Measurements from ENCODE around the gene GRN. TPM values are rescaled to one million over a fixed set of nuclear protein-coding genes. Genes with fewer than 3 reads are reported as not detected.

The GRN gene
- polyA plus RNA-seq, 1 of the 3 experiments (the other 2 are of a cell fraction): 442 TPM

DNA sequence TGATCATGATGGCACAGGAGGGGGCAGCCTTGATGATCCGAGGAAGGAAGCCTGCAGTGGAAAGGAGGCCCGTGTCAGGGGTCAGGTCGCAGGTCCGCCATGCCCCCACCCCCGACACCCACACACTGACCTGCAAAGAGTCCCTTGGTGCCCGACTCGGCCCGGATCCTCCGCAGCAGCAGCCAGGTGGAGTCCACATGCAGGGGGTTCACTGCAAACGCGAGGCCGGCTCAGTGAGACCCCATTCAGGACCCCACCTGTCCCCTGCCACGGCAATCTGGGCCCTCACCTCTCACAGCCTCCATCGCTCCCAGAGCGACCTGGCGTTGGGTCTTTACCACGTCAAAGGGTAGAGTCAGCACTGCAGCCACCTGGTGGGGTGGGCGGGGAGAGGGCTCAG, 25.0 kb upstream of the GRN start (continued):
- TF ChIP-seq, protein P1, sequence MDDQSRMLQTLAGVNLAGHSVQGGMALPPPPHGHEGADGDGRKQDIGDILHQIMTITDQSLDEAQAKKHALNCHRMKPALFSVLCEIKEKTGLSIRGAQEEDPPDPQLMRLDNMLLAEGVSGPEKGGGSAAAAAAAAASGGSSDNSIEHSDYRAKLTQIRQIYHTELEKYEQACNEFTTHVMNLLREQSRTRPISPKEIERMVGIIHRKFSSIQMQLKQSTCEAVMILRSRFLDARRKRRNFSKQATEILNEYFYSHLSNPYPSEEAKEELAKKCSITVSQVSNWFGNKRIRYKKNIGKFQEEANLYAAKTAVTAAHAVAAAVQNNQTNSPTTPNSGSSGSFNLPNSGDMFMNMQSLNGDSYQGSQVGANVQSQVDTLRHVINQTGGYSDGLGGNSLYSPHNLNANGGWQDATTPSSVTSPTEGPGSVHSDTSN (IDR thresholded peaks at IDR 0.05): no peak
- TF ChIP-seq NRF1 (IDR thresholded peaks at IDR 0.05; ENCODE audit: low read depth, low read length) (no peak), CHD2 (IDR thresholded peaks at IDR 0.05; ENCODE audit: low read length, partially characterized antibody) (no peak), FOXJ3 (CRISPR knock-in tag; IDR thresholded peaks at IDR 0.05) (no peak), RFX5 (IDR thresholded peaks at IDR 0.05; ENCODE audit: low read length) (no peak), FOXM1 (IDR thresholded peaks at IDR 0.05; ENCODE audit: low read depth) (no peak)
- TF ChIP-seq, protein P2, sequence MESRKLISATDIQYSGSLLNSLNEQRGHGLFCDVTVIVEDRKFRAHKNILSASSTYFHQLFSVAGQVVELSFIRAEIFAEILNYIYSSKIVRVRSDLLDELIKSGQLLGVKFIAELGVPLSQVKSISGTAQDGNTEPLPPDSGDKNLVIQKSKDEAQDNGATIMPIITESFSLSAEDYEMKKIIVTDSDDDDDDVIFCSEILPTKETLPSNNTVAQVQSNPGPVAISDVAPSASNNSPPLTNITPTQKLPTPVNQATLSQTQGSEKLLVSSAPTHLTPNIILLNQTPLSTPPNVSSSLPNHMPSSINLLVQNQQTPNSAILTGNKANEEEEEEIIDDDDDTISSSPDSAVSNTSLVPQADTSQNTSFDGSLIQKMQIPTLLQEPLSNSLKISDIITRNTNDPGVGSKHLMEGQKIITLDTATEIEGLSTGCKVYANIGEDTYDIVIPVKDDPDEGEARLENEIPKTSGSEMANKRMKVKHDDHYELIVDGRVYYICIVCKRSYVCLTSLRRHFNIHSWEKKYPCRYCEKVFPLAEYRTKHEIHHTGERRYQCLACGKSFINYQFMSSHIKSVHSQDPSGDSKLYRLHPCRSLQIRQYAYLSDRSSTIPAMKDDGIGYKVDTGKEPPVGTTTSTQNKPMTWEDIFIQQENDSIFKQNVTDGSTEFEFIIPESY (IDR thresholded peaks at IDR 0.05; ENCODE audit: borderline replicate concordance, low read depth): no peak
- TF ChIP-seq, protein P3, sequence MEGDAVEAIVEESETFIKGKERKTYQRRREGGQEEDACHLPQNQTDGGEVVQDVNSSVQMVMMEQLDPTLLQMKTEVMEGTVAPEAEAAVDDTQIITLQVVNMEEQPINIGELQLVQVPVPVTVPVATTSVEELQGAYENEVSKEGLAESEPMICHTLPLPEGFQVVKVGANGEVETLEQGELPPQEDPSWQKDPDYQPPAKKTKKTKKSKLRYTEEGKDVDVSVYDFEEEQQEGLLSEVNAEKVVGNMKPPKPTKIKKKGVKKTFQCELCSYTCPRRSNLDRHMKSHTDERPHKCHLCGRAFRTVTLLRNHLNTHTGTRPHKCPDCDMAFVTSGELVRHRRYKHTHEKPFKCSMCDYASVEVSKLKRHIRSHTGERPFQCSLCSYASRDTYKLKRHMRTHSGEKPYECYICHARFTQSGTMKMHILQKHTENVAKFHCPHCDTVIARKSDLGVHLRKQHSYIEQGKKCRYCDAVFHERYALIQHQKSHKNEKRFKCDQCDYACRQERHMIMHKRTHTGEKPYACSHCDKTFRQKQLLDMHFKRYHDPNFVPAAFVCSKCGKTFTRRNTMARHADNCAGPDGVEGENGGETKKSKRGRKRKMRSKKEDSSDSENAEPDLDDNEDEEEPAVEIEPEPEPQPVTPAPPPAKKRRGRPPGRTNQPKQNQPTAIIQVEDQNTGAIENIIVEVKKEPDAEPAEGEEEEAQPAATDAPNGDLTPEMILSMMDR (IDR thresholded peaks at IDR 0.05): no peak

DNA sequence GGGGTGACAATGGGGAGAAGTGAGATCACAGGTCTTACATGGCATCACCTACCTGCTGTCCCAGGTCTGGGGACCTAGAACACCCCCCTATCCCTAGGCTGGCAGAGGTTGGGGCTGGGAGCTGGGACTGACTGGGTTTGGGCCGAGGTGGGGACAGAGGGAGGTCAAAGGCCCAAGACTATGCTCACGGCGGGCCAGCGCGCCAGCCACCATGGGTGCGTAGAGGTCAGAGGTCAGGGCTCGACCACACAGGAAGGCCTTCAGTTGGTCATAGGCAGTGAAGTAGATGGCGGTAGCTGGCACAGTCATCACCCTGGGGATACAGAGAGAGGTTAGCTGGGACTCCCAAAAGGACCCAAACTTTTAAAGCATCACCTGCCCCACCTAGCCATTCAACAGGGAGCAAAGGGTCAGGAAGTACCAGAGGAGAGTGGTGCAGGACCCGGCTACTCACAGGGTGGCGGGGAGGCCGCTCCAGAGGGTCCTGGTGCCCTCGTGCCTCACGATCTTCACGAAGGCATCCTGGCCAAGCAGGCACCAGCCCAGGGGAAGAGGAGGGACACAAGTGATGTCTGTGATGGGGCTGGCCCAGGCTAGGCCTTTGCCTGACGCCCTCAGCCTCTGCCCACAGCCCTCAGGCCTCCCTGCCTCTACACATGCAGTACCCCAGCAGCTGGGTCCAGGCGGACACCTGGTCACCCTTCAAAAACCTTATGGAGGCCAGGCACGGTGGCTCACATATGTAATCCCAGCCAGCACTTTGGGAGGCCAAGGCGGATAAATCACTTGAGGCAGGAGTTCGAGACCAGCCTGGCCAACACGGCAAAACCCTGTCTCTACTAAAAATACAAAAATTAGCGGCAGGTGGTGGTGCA, 23.6 kb upstream of the GRN start:
- ChIA-PET CTCF (interaction anchor here (1.0 to 2.4 kb wide), 5 partner anchors 10 to 111 kb away, joined by 3 to 11 read pairs (median 3); partner anchors contain the start of gene UBTF), POLR2A (interaction anchor here (1.0 to 4.9 kb wide), 4 partner anchors 12 to 182 kb away, joined by 3 to 34 read pairs (median 12); partner anchors contain the start of genes RUNDC3A and UBTF)
- peaks cover 6 to 31% of the 10 kb centered on the region in 2 experiments for H3K36me3 ChIP-seq (replicated peaks in 1 of 2; ENCODE audit: control insufficient read depth in 1 of 2, insufficient read depth in 2 of 2, low read length in 1 of 2)
- H3K4me1 ChIP-seq (ENCODE audit: control insufficient read depth in 1 of 2, insufficient read depth in 2 of 2, low read depth in 1 of 2, low read length in 1 of 2): peaks cover 0 to 10% of the 10 kb centered on the region in 2 experiments; a peak in 1 of 4 replicates
- no peak overlapping the region for H2AFZ ChIP-seq (ENCODE audit: low read depth)
- H3K9me2 ChIP-seq: no peaks in the 10 kb centered on the region
- H3K27me3 ChIP-seq (ENCODE audit: insufficient read depth): no peaks in the 10 kb centered on the region
- H3K4me2 ChIP-seq: no peak overlapping the region
- no peak for DNase-seq
- H3F3A ChIP-seq (replicated peaks; ENCODE audit: insufficient read depth): no peaks in the 10 kb centered on the region
- H4K20me1 ChIP-seq (ENCODE audit: insufficient read depth): no peaks in the 10 kb centered on the region
- WGBS (ENCODE audit: low lambda C conversion rate): 94% methylated on average over 16 of the region's 21 CpGs
- no peak overlapping the region for H3K9ac ChIP-seq
- TF ChIP-seq, protein P3 (IDR thresholded peaks at IDR 0.05): no peak
- TF ChIP-seq EP300 (IDR thresholded peaks at IDR 0.05; ENCODE audit: borderline replicate concordance in 1 of 2, low read depth in 1 of 2, low read length in 1 of 2) (no peak), YY1 (IDR thresholded peaks at IDR 0.05; ENCODE audit: low read depth) (no peak), NFIC (IDR thresholded peaks at IDR 0.05; ENCODE audit: borderline replicate concordance) (no peak), MEF2A (IDR thresholded peaks at IDR 0.05; ENCODE audit: borderline replicate concordance, low read depth) (no peak), NRF1 (IDR thresholded peaks at IDR 0.05; ENCODE audit: low read depth, low read length) (no peak), FOXM1 (IDR thresholded peaks at IDR 0.05; ENCODE audit: low read depth) (no peak), TCF12 (IDR thresholded peaks at IDR 0.05) (no peak), TAF1 (IDR thresholded peaks at IDR 0.05; ENCODE audit: borderline replicate concordance, low read depth, low read length) (no peak), RXRA (IDR thresholded peaks at IDR 0.05; ENCODE audit: borderline replicate concordance, low read depth) (no peak), POLR2AphosphoS5 (IDR thresholded peaks at IDR 0.05; ENCODE audit: low read depth, low read length) (no peak), CHD2 (IDR thresholded peaks at IDR 0.05; ENCODE audit: low read length, partially characterized antibody) (no peak)
- TF ChIP-seq, protein P4, sequence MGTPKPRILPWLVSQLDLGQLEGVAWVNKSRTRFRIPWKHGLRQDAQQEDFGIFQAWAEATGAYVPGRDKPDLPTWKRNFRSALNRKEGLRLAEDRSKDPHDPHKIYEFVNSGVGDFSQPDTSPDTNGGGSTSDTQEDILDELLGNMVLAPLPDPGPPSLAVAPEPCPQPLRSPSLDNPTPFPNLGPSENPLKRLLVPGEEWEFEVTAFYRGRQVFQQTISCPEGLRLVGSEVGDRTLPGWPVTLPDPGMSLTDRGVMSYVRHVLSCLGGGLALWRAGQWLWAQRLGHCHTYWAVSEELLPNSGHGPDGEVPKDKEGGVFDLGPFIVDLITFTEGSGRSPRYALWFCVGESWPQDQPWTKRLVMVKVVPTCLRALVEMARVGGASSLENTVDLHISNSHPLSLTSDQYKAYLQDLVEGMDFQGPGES (IDR thresholded peaks at IDR 0.05; ENCODE audit: low read depth, low read length): no peak
- TF ChIP-seq, protein P5, sequence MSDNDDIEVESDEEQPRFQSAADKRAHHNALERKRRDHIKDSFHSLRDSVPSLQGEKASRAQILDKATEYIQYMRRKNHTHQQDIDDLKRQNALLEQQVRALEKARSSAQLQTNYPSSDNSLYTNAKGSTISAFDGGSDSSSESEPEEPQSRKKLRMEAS (IDR thresholded peaks at IDR 0.05; ENCODE audit: low read depth): no peak
- TF ChIP-seq, protein P1 (IDR thresholded peaks at IDR 0.05): no peak
- peaks cover 12% of the 10 kb centered on the region for H3K79me2 ChIP-seq (ENCODE audit: insufficient read depth)
- H3K9me3 ChIP-seq: no peaks in the 10 kb centered on the region
- H3K4me3 ChIP-seq (ENCODE audit: low read depth in 2 of 2, low read length in 1 of 2): no peak overlapping the region
- no peak overlapping the region for H3K27ac ChIP-seq (ENCODE audit: low read depth in 2 of 2, low read length in 1 of 2)

Measured in SK-N-SH (cell line).